Activated T-cell treated with anti-CD3 and anti-CD28 coated beads, Interleukin-2, amount 50 U/mL, for 4 hours (primary cell): Measurements from ENCODE around the gene RYR2. TPM values are rescaled to one million over a fixed set of nuclear protein-coding genes. Genes with fewer than 3 reads are reported as not detected.

ENCODE experiments used
- ATAC-seq, 2 donors: fragments of 200-7000 bp; cut with Tn5 transposase; one replicate each; pipeline ENCODE4 v1.10.0; 2021
- DNase-seq: peaks from one replicate; pipeline ENCODE4 v3.0.0-alpha.2; 2020
- H3K27me3 Mint-ChIP-seq: one replicate; pipeline ENCODE4 v1.8.0; 2021; ENCODE audit warnings: low read depth, mixed read lengths
- H3K36me3 Mint-ChIP-seq: one replicate; pipeline ENCODE4 v1.8.0; 2022; ENCODE audit warnings: mixed read lengths; ENCODE audit not compliant: insufficient read depth
- H3K4me1 Mint-ChIP-seq: one replicate; pipeline ENCODE4 v1.8.0; 2021; ENCODE audit warnings: low read depth, mixed read lengths
- H3K4me3 Mint-ChIP-seq: one replicate; pipeline ENCODE4 v1.8.0; 2021; ENCODE audit warnings: mild to moderate bottlenecking, moderate library complexity, mixed read lengths
- H3K9me3 Mint-ChIP-seq: one replicate; pipeline ENCODE4 v1.8.0; 2021; ENCODE audit warnings: mixed read lengths
- total RNA-seq, 3 donors: library from RNA; stranded (reverse); gene quantifications; one replicate each; pipeline ENCODE4 v1.2.1, GENCODE V29; 2021

The RYR2 gene
- total RNA-seq, 3 donors from 2014 or later, result 0.05 to 0.08 (median 0.05) TPM

GRCh38 chr1:237013608-237014007, 28.4 kb upstream of the RYR2 start:
- DNase-seq, result no peak
- H3K9me3 Mint-ChIP-seq, result no peaks in the 10 kb centered on the region
- H3K36me3 Mint-ChIP-seq, result no peaks in the 10 kb centered on the region
- H3K4me3 Mint-ChIP-seq, result no peak overlapping the region
- no peak for ATAC-seq
- H3K27me3 Mint-ChIP-seq, result peaks cover 2% of the 10 kb centered on the region
- H3K4me1 Mint-ChIP-seq, result no peaks in the 10 kb centered on the region

- Mint-ChIP-seq H3K27me3 (peaks cover 2% of the 10 kb centered on the region), H3K4me3 (no peak overlapping the region), H3K36me3 (no peaks in the 10 kb centered on the region), H3K9me3 (no peaks in the 10 kb centered on the region), H3K4me1 (no peaks in the 10 kb centered on the region)
- ATAC-seq (no peak), DNase-seq (no peak)
These were observed 25.4 kb upstream of the RYR2 start for GRCh38 chr1:237016626-237017025.

GRCh38 chr1:237018896-237019295, 23.1 kb upstream of the RYR2 start:
- no peaks in the 10 kb centered on the region for H3K4me1 Mint-ChIP-seq
- no peaks in the 10 kb centered on the region for H3K36me3 Mint-ChIP-seq
- H3K27me3 Mint-ChIP-seq, result peaks cover 2% of the 10 kb centered on the region
- no peak for DNase-seq
- no peak overlapping the region for H3K4me3 Mint-ChIP-seq
- no peak for ATAC-seq
- no peaks in the 10 kb centered on the region for H3K9me3 Mint-ChIP-seq

- ATAC-seq (no peak), DNase-seq (no peak)
- peaks cover 14% of the 10 kb centered on the region for H3K27me3 Mint-ChIP-seq
- H3K4me3 Mint-ChIP-seq, result no peak overlapping the region
- H3K36me3 Mint-ChIP-seq, result no peaks in the 10 kb centered on the region
- H3K9me3 Mint-ChIP-seq, result peaks cover 5% of the 10 kb centered on the region
- no peaks in the 10 kb centered on the region for H3K4me1 Mint-ChIP-seq
These were observed 16.5 kb upstream of the RYR2 start for GRCh38 chr1:237025358-237026074.

GRCh38 chr1:237029240-237029639, 12.7 kb upstream of the RYR2 start:
- no peak overlapping the region for H3K4me3 Mint-ChIP-seq
- H3K36me3 Mint-ChIP-seq, result no peaks in the 10 kb centered on the region
- H3K9me3 Mint-ChIP-seq, result peaks cover 5% of the 10 kb centered on the region
- ATAC-seq, result no peak
- peaks cover 18% of the 10 kb centered on the region for H3K27me3 Mint-ChIP-seq
- H3K4me1 Mint-ChIP-seq, result no peaks in the 10 kb centered on the region
- DNase-seq, result no peak

- Mint-ChIP-seq H3K4me1 (no peaks in the 10 kb centered on the region), H3K27me3 (peaks cover 18% of the 10 kb centered on the region), H3K4me3 (no peak overlapping the region), H3K36me3 (no peaks in the 10 kb centered on the region), H3K9me3 (peaks cover 5% of the 10 kb centered on the region)
- DNase-seq, result no peak
- ATAC-seq, result no peak
These were observed 12.0 kb upstream of the RYR2 start for GRCh38 chr1:237029850-237030535.

GRCh38 chr1:237031480-237031879, 10.5 kb upstream of the RYR2 start:
- H3K27me3 Mint-ChIP-seq, result peaks cover 18% of the 10 kb centered on the region
- no peaks in the 10 kb centered on the region for H3K9me3 Mint-ChIP-seq
- H3K36me3 Mint-ChIP-seq, result no peaks in the 10 kb centered on the region

GRCh38 chr1:237032029-237032428, 10.0 kb upstream of the RYR2 start:
- no peak for ATAC-seq
- H3K36me3 Mint-ChIP-seq, result no peaks in the 10 kb centered on the region
- DNase-seq, result no peak
- H3K4me3 Mint-ChIP-seq, result no peak overlapping the region
- peaks cover 18% of the 10 kb centered on the region for H3K27me3 Mint-ChIP-seq
- H3K4me1 Mint-ChIP-seq, result no peaks in the 10 kb centered on the region
- H3K9me3 Mint-ChIP-seq, result no peaks in the 10 kb centered on the region

More at GRCh38 chr1:237031480-237031879, 10.5 kb upstream of the RYR2 start:
- no peak for ATAC-seq
- no peak for DNase-seq
- Mint-ChIP-seq H3K4me3 (no peak overlapping the region), H3K4me1 (no peaks in the 10 kb centered on the region)

- Mint-ChIP-seq H3K4me3 (no peak overlapping the region), H3K9me3 (no peaks in the 10 kb centered on the region), H3K4me1 (no peaks in the 10 kb centered on the region), H3K27me3 (peaks cover 10% of the 10 kb centered on the region), H3K36me3 (no peaks in the 10 kb centered on the region)
- ATAC-seq, result no peak
- no peak for DNase-seq
These were observed 8.9 kb upstream of the RYR2 start for GRCh38 chr1:237033061-237033460.

- H3K9me3 Mint-ChIP-seq, result no peaks in the 10 kb centered on the region
- no peak overlapping the region for H3K4me3 Mint-ChIP-seq
- no peaks in the 10 kb centered on the region for H3K4me1 Mint-ChIP-seq
- peaks cover 11% of the 10 kb centered on the region for H3K27me3 Mint-ChIP-seq
- H3K36me3 Mint-ChIP-seq, result no peaks in the 10 kb centered on the region
- DNase-seq (no peak), ATAC-seq (no peak)
These were observed 8.2 kb upstream of the RYR2 start for GRCh38 chr1:237033804-237034203.

- Mint-ChIP-seq H3K9me3 (no peaks in the 10 kb centered on the region), H3K4me1 (no peaks in the 10 kb centered on the region), H3K27me3 (peaks cover 15% of the 10 kb centered on the region), H3K36me3 (no peaks in the 10 kb centered on the region), H3K4me3 (no peak overlapping the region)
- ATAC-seq (no peak), DNase-seq (no peak)
These were observed 6.2 kb upstream of the RYR2 start for GRCh38 chr1:237035759-237036158.

GRCh38 chr1:237038211-237038610, 3.8 kb upstream of the RYR2 start:
- peaks cover 29% of the 10 kb centered on the region for H3K27me3 Mint-ChIP-seq
- no peak for DNase-seq
- H3K4me3 Mint-ChIP-seq, result no peak overlapping the region
- peaks cover 6% of the 10 kb centered on the region for H3K4me1 Mint-ChIP-seq
- H3K9me3 Mint-ChIP-seq, result no peaks in the 10 kb centered on the region
- no peaks in the 10 kb centered on the region for H3K36me3 Mint-ChIP-seq
- no peak for ATAC-seq

GRCh38 chr1:237040823-237041222, 1.2 kb upstream of the RYR2 start:
- H3K27me3 Mint-ChIP-seq, result peaks cover 47% of the 10 kb centered on the region
- DNase-seq (no peak), ATAC-seq (no peak)
- H3K9me3 Mint-ChIP-seq, result no peaks in the 10 kb centered on the region
- H3K4me3 Mint-ChIP-seq, result no peak overlapping the region
- H3K36me3 Mint-ChIP-seq, result no peaks in the 10 kb centered on the region
- peaks cover 11% of the 10 kb centered on the region for H3K4me1 Mint-ChIP-seq

- DNase-seq (no peak), ATAC-seq (no peak)
- Mint-ChIP-seq H3K4me1 (peaks cover 11% of the 10 kb centered on the region), H3K4me3 (no peak overlapping the region), H3K36me3 (no peaks in the 10 kb centered on the region), H3K27me3 (peaks cover 51% of the 10 kb centered on the region), H3K9me3 (no peaks in the 10 kb centered on the region)
These were observed 556 bp upstream of the RYR2 start for GRCh38 chr1:237041461-237041794.

GRCh38 chr1:237042526-237042891, 525 bp downstream of the RYR2 start:
- H3K9me3 Mint-ChIP-seq, result no peaks in the 10 kb centered on the region
- H3K36me3 Mint-ChIP-seq, result no peaks in the 10 kb centered on the region
- no peak overlapping the region for H3K4me3 Mint-ChIP-seq
- no peak for DNase-seq
- peaks cover 51% of the 10 kb centered on the region for H3K27me3 Mint-ChIP-seq
- ATAC-seq, result peak in 1 of 2 donors; percentile 21
- peaks cover 11% of the 10 kb centered on the region for H3K4me1 Mint-ChIP-seq
